ENCODE data around the gene SCGB1C1. TPM values are rescaled to one million over a fixed set of nuclear protein-coding genes. Genes with fewer than 3 reads are reported as not detected.

SCGB1C1 gene
- total and polyA plus RNA-seq, 4 donors, result not detected

- Histone ChIP-seq H3K27me3 (ENCODE audit: control insufficient read depth in 4 of 4, insufficient read depth in 4 of 4, low read length in 3 of 4) (no peaks in the 10 kb centered on the region), H3K27ac (ENCODE audit: low read depth in 1 of 2, low read length in 2 of 2) (no peak overlapping the region), H3K4me3 (ENCODE audit: low read depth in 1 of 3, low read length in 3 of 3) (no peak overlapping the region), H3K36me3 (ENCODE audit: control insufficient read depth in 4 of 4, insufficient read depth in 3 of 4, low read depth in 1 of 4, low read length in 3 of 4) (peaks cover 0 to 13% (median 8%) of the 10 kb centered on the region in 4 donors), H3K9me3 (ENCODE audit: control insufficient read depth in 4 of 4, low read length in 3 of 4) (no peaks in the 10 kb centered on the region), H3K9ac (ENCODE audit: low read depth in 1 of 2, low read length in 2 of 2) (no peak overlapping the region), H3K4me1 (ENCODE audit: control insufficient read depth in 4 of 4, insufficient read depth in 4 of 4, low read length in 3 of 4) (no peaks in the 10 kb centered on the region)
- TF ChIP-seq CTCF (IDR thresholded peaks at IDR 0.05; ENCODE audit: low read depth, low read length, missing input control) (no peak), HNF4A (conservative IDR thresholded peaks at IDR 0.05) (no peak), HNF4G (IDR thresholded peaks at IDR 0.05) (no peak), SP1 (IDR thresholded peaks at IDR 0.05) (no peak), MAX (IDR thresholded peaks at IDR 0.05) (no peak), RAD21 (IDR thresholded peaks at IDR 0.05) (no peak), FOXA1 (IDR thresholded peaks at IDR 0.05) (no peak), JUND (IDR thresholded peaks at IDR 0.05) (no peak), EGR1 (IDR thresholded peaks at IDR 0.05; ENCODE audit: low read depth in 2 of 2) (no peak), FOXA2 (IDR thresholded peaks at IDR 0.05) (no peak), ZBTB33 (IDR thresholded peaks at IDR 0.05) (no peak), GABPA (IDR thresholded peaks at IDR 0.05 in 1 of 2, conservative IDR thresholded peaks at IDR 0.05 in 1 of 2) (no peak), YY1 (IDR thresholded peaks at IDR 0.05) (no peak), REST (IDR thresholded peaks at IDR 0.05) (no peak), ATF3 (IDR thresholded peaks at IDR 0.05) (no peak), RXRA (IDR thresholded peaks at IDR 0.05) (no peak), TAF1 (conservative IDR thresholded peaks at IDR 0.05) (no peak), NR2F2 (IDR thresholded peaks at IDR 0.05) (no peak)
- DNase-seq (ENCODE audit: low spot score), result no peak
- 89% methylated on average over 13 of the region's 13 CpGs for WGBS
Observed at GRCh38 chr11:199004-199581, 6.2 kb downstream of the SCGB1C1 start.
